ENCODE results near the gene POM121C.
"Not testable (repeated sequence)": the region's sequence is repeated elsewhere in the genome, so short reads cannot be mapped to it uniquely, and the experiment has no call there.

The POM121C gene

DNA sequence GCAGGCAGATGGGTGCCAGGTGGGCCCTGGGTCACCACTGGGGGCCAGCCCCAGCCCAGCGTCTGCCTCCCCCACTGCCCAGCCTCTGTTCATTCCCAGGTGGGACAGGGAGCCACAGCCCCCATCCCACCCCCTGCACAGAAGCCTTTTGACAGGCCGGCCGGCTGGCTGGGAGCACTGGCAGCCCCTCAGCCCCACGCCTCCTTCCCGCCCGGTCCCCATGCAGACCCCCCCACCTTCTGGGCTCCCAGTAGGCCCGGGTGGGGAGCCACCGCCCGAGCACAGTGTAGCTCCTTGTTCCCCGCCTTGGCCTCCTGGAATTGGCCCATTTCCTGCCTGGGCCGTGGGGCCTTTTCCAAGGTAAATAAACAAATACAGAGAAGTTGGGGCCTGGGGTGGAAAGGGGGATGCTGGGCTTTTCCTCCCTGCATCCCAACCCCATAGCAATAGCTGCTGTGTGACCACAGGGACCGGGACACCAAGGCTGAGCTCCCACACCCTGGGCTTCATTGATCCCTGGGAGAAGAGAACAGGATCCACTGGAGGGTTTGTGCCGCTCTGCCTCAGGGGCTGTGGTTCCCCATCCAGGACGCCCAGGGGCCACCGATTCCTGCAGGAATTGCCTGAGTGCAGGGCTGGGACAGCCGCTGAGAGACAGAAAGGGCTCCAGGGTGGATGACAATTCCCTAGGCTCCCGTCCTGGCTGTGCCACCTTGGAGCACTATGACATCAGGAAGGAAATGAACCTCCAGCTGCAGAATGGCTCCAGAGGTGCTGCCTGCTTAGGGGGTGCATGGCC, 111.4 kb downstream of the POM121C start:
- DNase-seq = not testable (repeated sequence)

GRCh38 chr7:75374144-75374518, 112.0 kb downstream of the POM121C start:
- not testable (repeated sequence) for DNase-seq

- DNase-seq = not testable (repeated sequence)
These were observed 118.8 kb downstream of the POM121C start for GRCh38 chr7:75367313-75367712.
